Psoas muscle (tissue), 8 donors: Measurements from ENCODE around the gene SLC7A5. TPM values are rescaled to one million over a fixed set of nuclear protein-coding genes. Genes with fewer than 3 reads are reported as not detected.

Experiments
- ATAC-seq, 4 donors: fragments of 200-7000 bp; cut with Tn5 transposase; one replicate each; pipeline ENCODE4 v1.9.1; 2020; ENCODE audit warnings: moderate library complexity in 3 of 4, mild to moderate bottlenecking in 2 of 4
- DNase-seq, 2 donors: peaks; one replicate each; pipeline ENCODE4 v3.0.0-alpha.2; 2020
- H3K27ac ChIP-seq: fragments of 200-600 bp; one replicate; pipeline ENCODE4 v1.8.0; 2022
- H3K27me3 ChIP-seq, 3 donors: fragments of 200-600 bp in 1 of 3; one replicate each; pipeline versions ENCODE4 v1.6.1 to v1.8.0; 2013 to 2022; ENCODE audit warnings: low read length in 2 of 3, mild to moderate bottlenecking in 2 of 3, moderate library complexity in 1 of 3; ENCODE audit not compliant: insufficient read depth in 3 of 3
- H3K36me3 ChIP-seq, 2 donors: fragments of 200-600 bp in 1 of 2; one replicate each; pipeline versions ENCODE4 v1.6.1 to v1.8.0; 2013 to 2022; ENCODE audit warnings: low read depth in 1 of 2, mild to moderate bottlenecking in 1 of 2, moderate library complexity in 1 of 2; ENCODE audit not compliant: insufficient read depth in 1 of 2
- H3K4me1 ChIP-seq: fragments of 200-600 bp; one replicate; pipeline ENCODE4 v1.8.0; 2022
- H3K4me3 ChIP-seq: fragments of 200-600 bp; one replicate; pipeline ENCODE4 v1.8.0; 2022; ENCODE audit warnings: mild to moderate bottlenecking
- H3K9me3 ChIP-seq: fragments of 200-600 bp; one replicate; pipeline ENCODE4 v1.8.0; 2022
- WGBS, 3 donors: extraction: QIAGEN DNeasy Blood & Tissue Kit; methylation state at CpG; one replicate each; pipeline versions ENCODE4 v1.1.6 to v1.1.7; 2013; 5-methylcytosine and 5-hydroxymethylcytosine counted together
- intact Hi-C, 2 donors: fragments of 100-400 bp; cut with DNase I; formaldehyde crosslinking; loops; one replicate each; pipeline versions ENCODE4 v1.11.0 to v1.14.2; 2022
- polyA plus RNA-seq, 3 donors: library from polyadenylated mRNA; stranded (reverse); fragments of 200-250 nt; gene quantifications; one replicate each; pipeline ENCODE4 v1.2.3, GENCODE V29; 2013
- total RNA-seq, 4 donors: library from RNA; stranded (reverse); fragmentation: NEBNext Ultra II Directional in 2 of 4; extraction: Animal tissue kit (Norgen Biotek cat#: 25700) in 2 of 4; gene quantifications; one replicate each; pipeline versions ENCODE4 v1.2.1 to v1.2.4, GENCODE V29; 2021 to 2023
- TF ChIP-seq, protein P1 (sequence below): fragments of 200-600 bp; IDR thresholded peaks from one replicate; pipeline ENCODE4 v1.8.0; 2022; ENCODE audit warnings: antibody characterized with exemption
- donor health status: healthy with polysubstance abuse.
- donor health status: DM: no; HTN: no; CAD: no; lungs with moderate emphysema.
- donor health status: Bipolar disorder and iron deficiency.
- donor health status: healthy.
- donor health status: DM: yes; HTN: yes; CAD: no.
- donor health status: DM: no; HTN: no; CAD: no.
- donor health status: DM: no; HTN: no; CAD: no.
- donor health status: DM: yes; HTN: yes; CAD: no.

The SLC7A5 gene
- total and polyA plus RNA-seq, 7 donors, result 9.8 to 63.6 (median 20.2) TPM

DNA sequence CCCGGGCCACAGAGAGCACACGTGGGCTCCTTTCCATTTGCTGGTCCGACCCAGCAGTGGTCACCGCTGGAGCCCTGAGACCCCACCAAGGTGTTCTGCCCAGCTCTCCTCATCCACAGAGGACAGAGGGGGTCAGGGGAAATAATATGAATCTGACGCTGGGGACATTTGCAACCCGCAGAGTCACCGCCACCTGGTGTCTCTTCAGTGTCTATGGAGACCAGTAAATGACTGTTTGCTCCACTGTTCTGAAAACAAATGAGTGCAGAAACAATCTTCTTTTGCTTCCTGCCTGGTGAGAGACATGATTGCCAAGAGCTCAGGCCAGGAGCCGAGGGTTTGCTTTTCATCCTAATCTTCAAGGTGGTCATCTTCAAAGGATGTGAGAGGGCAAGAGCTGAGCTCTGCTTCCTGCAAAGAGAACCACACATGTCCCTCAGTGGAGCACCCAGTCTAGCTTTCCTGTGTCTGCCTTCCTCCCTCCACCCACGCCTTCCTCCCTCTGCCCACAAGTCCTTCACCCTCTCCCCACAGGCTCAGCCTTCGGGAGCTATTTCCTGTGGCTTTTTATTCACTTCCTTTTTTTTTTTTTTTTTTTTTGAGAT is 88.8 kb downstream of the SLC7A5 start:
- WGBS, 3 donors, result 78 to 81% (median 80%) methylated on average over 10 of the region's 10 CpGs
- Histone ChIP-seq H3K4me3 (no peak overlapping the region), H3K9me3 (no peaks in the 10 kb centered on the region), H3K4me1 (peaks cover 15% of the 10 kb centered on the region), H3K27me3 (no peaks in the 10 kb centered on the region), H3K36me3 (no peaks in the 10 kb centered on the region), H3K27ac (no peak overlapping the region)
- DNase-seq (no peak), ATAC-seq (no peak)
- TF ChIP-seq, protein P1, sequence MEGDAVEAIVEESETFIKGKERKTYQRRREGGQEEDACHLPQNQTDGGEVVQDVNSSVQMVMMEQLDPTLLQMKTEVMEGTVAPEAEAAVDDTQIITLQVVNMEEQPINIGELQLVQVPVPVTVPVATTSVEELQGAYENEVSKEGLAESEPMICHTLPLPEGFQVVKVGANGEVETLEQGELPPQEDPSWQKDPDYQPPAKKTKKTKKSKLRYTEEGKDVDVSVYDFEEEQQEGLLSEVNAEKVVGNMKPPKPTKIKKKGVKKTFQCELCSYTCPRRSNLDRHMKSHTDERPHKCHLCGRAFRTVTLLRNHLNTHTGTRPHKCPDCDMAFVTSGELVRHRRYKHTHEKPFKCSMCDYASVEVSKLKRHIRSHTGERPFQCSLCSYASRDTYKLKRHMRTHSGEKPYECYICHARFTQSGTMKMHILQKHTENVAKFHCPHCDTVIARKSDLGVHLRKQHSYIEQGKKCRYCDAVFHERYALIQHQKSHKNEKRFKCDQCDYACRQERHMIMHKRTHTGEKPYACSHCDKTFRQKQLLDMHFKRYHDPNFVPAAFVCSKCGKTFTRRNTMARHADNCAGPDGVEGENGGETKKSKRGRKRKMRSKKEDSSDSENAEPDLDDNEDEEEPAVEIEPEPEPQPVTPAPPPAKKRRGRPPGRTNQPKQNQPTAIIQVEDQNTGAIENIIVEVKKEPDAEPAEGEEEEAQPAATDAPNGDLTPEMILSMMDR, result no peak
- intact Hi-C loops, result loop anchor here (2.0 to 10.0 kb wide), 2 partner anchors 90 to 124 kb away; no protein-coding TSS in a partner anchor

Other genes starting within 250 kb of the SLC7A5 start
- gene KLHDC4, start 103.5 kb downstream of the SLC7A5 start, total RNA-seq, result 10 to 100 TPM; 11.1 to 19.7 (median 15.8) TPM
- gene KLHDC4, start 103.5 kb downstream of the SLC7A5 start, polyA plus RNA-seq, result 10 to 100 TPM in 2 of 3 donors, 1 to 10 TPM in 1; 9.2 to 16.5 (median 10.1) TPM
- under 1 TPM in 1 of 4 donors, not detected in 3; 0.12 TPM for gene CA5A, start 67.0 kb upstream of the SLC7A5 start, total RNA-seq
- gene CA5A, start 67.0 kb upstream of the SLC7A5 start, polyA plus RNA-seq, result not detected
- gene BANP, start 81.9 kb upstream of the SLC7A5 start, total RNA-seq, result 10 to 100 TPM; 11.9 to 15.3 (median 14.7) TPM
- 10 to 100 TPM in 1 of 3 donors, 1 to 10 TPM in 2; 7.7 to 14.2 (median 7.8) TPM for gene BANP, start 81.9 kb upstream of the SLC7A5 start, polyA plus RNA-seq